T-helper 9 cell (primary cell): ENCODE measurements around the gene PLAC1.

Experiments used
- DNase-seq: peaks from one replicate; pipeline ENCODE4 v3.0.0-alpha.2; 2020
- total RNA-seq, 2 donors: gene quantifications; one replicate each; lab custom pipeline; 2026; lab: John Stamatoyannopoulos, UW

The PLAC1 gene, protein sequence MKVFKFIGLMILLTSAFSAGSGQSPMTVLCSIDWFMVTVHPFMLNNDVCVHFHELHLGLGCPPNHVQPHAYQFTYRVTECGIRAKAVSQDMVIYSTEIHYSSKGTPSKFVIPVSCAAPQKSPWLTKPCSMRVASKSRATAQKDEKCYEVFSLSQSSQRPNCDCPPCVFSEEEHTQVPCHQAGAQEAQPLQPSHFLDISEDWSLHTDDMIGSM
- 0 reads per million in 2 donors for total RNA-seq

DNA sequence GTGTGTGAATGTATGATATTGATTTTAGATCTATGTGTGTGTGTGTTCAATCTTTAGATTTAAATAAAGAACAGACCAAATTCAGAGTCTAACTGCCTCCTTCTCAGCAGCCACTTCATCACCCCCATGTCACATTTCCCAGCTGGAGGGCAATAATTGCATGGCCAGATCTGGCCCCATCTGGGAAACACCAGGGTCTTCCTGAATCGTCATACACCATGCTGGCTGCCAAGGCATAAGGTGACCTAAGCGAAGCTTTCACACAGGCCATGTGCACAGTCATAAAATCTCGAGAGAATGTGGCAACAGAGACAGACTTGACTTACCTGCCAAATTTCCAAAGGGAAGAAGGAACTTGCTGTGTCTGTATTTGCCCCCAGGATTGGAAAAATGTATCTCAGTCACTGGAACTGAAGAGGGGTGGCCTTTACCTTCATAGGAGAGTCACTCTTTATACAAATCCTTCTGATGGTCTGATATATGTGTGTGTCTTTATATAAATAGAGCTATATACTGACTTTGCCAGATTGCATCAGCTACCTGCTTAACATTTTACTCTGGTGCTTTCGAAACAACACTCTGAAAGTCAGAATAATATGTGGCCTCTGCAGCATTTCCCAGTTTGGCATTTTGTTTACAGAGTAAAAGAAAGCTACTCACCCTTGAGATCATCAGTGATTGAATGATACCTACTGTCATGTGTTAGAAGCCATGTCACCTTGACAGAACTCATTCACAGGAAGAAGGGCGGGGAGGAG lies at the start of gene PLAC1:
Gene PLAC1, minus strand, starts transcription at position 470 of the 758 bp plus-strand sequence. CDS start 91,789 bp downstream, outside the sequence.
- DNase-seq, result no peak

DNA sequence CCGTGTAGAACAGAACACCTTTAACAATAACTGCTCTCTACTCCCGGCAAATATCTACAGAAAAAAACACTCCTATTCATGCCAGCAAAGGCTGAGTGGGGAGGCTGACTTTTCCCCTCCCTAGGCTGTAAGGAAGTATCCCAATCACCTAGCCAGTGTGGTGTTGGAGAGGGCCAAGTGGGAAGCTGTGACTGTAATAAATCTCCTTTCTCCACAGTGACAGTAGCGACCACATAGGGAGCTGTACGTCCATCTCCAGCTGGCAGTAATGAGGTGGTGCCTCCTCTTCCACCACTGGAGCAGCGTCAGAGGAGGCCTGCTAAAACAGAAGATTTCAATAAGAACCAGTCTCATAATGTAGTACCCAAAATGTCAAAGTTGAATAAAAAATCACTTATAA lies 47.9 kb upstream of the PLAC1 start:
- no peak for DNase-seq

DNA sequence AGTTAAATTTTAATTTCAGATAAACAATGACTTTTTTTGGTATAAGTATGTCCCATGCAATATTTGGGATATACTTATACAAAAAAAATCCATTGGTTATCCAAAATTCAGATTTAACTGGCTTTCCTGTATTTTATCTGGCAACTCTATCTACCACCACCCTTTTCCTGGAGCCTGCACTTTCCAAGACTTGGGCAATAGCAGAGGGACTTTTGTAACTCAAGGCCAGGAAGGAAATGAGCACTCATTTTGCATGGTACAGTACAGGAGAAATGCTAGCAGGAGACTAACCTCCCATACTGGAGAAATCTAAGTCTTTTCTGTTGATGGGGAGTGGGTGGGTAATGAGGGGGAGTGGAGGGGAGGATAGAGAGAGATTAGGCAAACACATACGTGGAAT lies 37.7 kb upstream of the PLAC1 start:
- no peak for DNase-seq

DNA sequence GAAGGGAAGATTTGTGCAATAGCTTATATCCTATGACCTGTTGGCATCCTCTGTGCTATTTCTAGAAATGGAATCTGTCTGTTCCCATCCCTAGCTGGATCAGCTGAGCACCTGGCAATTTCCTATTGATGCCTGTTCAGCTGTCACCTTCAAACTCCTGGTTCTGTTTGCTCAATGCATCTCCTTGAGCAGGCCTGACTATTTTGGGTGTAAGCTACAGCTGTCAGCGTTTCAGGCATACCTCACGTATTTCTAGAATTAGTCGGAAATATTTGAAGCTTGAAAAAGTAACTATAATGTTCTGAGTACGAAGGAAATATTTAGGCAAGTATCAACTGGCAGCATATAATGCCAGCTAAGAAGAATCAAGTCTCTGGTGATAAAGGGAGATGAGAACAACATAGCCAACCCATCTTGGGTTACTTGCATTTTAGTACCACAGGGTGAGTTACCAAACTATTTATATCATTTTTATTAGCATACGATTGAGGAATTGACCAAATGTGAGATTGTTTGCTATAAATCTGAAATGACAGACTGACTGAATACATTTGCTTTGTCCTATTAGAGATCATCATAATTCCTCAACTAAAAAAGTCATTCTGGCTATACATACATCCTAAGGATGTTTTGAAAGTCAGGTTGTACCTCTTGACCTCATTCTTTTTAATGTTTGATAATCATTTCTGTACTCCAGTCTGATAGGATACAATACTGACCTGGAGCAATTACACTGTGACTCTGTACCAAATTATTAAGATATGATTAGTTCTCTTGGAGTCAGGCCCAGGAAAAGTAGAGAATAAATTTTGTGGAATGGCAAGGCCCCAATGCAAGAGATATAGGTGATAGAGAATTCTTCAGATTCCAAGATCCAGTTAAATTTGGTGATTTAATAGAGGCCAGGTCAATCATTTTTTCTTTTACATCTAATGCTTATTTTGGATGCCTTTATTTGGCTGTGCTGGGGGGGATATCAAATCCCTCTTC lies 36.4 kb upstream of the PLAC1 start:
- no peak for DNase-seq

DNA sequence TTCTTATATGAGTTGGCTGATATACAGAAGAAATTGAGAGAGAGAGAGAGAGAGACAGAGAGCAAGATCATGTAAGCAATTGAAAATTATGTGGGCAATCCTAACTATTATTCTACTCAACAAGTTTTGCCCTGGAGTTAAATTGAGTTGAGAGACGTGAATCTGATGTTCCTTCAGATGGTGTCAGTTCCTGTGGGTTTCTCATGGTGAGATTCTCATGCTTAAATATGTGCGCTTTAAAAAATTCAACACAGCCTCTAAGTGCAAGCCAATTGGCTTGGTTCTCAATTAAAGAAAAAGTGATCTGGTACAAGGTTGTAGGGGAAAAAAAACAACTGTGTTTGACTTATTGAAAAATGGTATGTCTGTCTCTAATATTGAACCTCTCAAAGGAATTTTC lies 35.4 kb upstream of the PLAC1 start:
- no peak for DNase-seq

DNA sequence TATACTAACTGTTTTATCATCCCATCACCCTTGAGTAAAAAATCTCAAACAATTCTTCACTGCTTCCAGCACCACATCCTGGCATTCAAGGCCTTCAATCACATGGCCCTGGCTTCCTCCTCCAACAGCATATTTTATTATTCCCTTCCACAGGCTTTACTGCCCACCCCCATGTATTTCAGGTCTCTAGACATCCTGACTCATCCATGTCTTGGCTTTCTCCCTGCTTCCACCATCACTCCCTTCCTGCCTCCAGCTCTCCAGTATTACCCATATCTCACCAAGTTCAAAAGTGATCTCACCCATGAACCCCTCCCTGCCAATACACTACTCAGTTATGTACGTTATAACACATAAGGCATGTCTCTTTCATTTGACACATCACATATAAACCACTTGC lies 34.7 kb upstream of the PLAC1 start:
- DNase-seq, result no peak

DNA sequence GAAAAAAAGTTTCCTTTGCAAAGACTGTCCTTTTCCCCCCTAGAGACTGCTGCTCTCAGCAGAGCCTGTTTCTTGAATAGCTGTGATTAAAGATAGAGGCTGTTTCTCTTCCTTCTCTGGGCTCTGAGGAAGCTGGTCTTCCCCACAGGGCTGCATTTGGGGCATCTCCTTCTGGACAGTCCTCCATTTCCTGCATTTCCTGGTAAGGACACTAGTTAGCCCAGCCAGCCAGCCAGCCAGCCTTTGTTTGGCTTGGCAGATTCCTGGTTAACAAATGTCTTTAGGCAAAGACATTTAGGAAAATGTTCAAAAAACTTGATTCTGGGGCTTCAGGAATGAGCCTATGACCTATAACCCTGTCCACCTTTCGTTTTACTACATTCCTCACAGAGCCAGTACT lies 34.0 kb upstream of the PLAC1 start:
- DNase-seq, result no peak

DNA sequence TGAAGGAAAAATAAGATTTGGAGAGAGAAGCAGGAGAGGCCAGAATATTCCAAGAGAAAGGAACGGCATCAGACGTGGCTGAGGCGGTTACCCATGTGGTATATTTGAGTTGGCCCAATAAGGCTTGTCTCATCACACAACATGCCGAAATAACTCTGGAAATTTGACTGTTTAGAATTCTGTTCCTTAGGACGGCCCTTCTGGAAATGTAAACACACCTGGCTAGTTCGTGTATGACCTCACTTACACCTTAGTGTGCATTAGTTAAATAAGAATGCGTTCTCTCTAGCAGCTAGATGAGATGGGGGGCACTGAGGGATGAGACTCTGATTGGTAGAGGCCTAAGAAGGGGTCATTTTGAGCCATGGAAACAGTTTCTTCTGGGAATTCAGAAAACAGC lies 33.2 kb upstream of the PLAC1 start:
- no peak for DNase-seq

DNA sequence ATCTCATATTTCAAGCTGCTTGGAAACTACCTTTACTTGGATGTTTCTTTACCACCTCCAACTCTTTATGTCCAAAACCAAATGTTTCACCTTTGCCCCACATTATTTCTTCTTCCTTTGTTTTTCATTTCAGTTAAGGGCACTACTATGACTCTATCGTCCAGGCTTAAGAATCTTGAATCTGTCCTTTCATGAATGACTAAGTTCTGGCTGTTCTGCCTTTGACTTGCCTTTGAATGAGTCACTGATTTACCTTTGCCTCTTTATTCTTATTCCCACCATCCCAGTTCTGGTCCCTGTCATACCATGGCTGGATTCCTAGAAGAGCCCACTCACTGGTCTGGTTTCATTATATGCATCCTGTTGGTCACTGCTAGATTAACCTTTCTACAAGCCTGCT lies 30.6 kb upstream of the PLAC1 start:
- DNase-seq, result no peak

DNA sequence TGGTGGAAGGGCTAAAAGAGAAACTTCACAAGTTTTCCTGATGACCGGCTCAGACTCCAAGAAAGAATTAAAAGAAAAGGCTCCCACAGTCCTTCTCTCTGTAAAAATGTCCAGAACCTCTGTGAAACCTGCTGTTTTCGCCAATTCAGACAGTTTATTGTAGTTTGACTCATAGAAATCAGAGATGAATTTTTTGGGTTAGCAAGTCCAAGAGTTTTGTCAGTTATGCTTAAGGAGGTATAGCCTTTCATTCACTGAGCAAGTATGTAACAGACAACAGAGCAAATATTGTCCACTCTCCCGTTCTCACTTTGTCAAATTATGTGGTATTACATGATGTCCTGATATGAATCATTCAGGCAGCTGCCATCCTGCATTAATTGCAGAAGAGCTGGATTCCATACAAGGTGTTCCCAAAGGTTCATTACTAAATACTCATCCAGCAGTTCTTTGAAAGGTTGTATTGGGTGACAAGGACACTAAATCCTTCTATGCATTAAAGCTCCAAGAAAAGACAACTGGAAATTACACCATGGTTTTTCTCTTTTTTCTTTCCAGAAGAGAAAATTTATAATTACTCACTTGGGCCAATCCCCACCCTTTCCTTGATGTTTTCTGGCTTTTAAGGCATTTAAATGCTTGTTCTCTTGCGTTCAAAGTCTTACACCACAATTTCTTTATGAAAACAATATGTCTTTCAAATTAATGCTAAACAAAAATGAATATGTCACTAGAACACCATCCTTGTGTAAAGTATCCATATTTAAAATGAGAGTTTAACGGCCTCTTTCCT lies 30.0 kb upstream of the PLAC1 start:
- no peak for DNase-seq

DNA sequence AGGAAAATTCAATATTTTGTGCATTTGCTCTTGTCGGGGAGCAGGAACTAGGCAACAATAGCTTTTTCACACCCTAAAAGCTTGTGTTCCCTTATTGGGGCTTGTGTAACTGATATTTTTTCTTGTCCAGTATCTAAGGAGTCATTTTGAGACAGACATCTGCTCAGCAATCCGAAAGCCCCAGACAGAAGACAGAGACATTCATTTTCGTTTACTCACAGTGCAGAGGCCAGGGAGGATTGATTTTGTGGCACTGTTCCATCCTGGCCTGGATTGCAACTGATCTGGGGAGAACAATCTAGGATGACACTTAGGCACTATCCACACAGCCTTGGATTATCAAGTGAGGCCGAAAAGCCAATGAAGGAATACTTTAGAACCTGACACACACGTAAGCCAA lies 27.4 kb upstream of the PLAC1 start:
- DNase-seq, result no peak

DNA sequence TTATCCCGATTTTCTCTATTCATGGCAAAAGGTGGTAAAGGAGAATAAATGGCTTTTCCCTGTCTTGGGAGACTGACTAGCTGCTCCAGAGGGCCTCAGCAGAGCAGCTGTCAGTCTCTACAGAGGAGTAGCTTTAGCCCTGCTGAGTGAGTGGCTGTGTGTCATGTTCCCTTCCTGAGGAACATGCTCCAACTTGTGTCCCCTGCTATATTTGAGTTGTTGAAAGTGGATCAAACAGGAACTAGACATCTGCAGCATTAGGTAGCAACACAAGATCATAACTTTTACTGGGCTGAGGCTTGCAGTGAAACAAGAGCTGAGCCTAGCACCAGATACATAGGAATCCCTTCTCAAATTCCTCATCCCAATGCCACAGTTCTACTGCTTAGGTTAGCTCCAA lies 26.7 kb upstream of the PLAC1 start:
- DNase-seq, result no peak

DNA sequence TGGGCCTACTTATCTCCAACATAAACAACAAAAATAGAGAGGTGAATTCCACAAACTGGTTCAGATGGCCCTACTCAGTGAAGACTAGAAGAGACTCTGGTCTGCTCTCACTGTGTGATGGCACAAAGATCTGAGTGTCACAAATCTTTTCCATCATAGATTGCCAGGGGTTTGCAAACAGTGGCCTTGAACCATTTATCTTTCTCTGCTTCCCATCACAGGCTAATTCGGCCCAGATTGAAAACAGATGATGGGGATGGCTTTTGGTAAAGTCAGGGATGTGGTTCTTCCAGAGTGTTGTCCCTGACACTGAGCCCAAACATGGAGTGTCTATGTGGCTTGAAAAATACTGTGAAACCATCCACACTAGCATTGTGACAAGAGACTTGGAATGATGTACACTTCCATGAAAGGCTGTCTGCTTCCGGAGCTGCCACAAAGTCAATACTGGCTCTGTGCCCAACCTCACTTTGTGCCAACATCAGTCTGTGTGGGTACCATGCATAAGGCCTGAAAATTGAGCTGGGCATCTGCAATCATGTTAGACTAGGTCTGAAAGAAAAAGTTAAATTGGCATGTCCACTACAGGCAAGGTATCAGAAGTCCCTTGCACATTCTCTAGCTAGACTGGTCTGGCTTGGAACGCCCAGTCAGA lies 25.2 kb upstream of the PLAC1 start:
- no peak for DNase-seq

DNA sequence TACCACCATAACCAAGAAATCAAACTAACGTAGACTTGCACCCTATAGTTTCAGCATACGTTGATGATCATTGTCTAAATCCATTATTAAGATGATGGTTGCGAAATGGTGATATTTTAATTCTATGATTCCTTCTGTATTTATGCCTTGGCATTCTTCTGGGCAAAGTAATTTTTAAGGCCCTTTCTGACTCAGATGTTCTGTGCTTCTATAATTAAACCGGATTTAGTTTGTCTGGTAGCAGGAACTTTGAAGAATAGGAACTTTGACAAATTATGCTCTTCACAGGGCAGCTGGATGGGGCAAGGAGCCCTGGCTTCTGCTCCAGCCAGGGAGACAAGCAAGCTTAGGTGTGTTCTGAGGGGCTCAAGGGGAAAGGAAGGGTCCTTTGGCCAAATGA lies 23.8 kb upstream of the PLAC1 start:
- DNase-seq, result no peak

DNA sequence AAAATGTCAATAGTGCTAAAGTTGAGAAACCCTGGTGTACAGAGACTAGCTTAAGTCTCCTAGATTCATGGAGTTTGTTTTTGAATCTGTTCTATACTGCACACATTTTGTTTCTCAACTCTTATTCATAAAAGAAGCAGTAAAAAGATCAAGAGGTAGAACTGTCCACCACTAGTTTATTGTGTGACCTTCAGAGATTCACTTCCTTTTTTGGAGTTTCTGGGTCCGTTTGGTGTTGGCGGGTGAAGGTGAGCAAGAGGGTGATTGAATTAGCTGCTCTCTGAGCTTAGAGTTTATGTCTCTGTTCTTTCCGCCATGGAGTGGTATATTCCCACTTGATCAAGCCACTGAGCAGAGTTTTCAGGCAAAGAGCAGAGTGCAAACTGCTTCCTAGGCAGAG lies 21.4 kb upstream of the PLAC1 start:
- no peak for DNase-seq

DNA sequence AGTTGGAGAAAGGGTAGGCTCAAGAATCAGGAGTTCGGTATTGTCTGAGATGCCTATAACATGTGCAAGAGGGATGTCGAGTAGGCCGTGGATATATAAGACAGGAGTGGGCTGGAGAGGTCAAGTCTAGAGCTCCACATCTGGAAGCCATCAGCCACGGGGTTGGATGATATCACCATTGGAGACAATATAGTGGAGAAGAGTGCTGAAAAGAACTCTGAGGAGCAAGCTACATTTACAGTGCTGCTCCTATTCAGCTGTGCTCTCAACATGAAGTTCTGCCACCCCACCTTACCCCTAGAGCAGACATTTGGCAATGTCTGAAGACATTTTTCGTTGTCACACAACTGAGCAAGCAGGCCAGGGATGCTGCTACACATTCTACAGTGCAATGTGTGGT lies 20.9 kb upstream of the PLAC1 start:
- no peak for DNase-seq

DNA sequence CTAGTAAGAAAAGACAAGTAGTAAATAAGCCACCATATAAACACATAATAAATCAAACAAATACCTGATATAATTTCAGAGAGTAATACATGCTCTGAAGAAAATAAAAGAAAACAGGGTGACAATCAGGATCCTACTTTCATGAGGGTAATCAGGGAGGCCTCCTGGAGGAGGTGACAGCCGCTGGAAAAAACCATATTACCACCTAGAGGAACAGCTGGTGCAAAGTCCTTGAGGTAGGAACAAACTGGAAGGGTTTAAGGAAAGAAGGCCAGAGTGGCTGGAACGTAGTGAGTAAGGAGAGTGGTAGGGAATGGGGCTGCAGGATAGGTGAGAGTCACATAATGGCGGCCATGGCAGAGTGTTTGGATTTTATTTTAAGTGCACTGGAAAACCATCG lies 19.1 kb upstream of the PLAC1 start:
- DNase-seq, result no peak

DNA sequence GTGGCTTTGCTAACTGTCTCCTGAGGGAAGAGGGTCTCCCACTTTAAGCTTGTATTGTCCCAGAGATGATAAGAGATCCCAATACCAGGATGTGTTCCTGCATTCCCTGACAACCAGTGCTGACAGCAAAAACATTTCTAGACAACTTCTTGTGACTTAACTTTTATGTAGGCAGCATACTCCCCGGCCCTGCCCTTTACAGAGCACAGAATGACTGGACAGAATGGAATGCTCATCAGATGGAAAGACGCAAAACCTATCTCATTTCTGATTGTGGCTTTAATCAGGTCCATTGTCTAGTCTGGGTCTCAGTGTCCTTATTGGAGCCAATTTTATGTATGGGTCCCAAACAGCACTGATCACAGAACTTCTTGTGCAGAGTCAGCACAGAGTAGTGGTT lies 18.2 kb upstream of the PLAC1 start:
- no peak for DNase-seq

DNA sequence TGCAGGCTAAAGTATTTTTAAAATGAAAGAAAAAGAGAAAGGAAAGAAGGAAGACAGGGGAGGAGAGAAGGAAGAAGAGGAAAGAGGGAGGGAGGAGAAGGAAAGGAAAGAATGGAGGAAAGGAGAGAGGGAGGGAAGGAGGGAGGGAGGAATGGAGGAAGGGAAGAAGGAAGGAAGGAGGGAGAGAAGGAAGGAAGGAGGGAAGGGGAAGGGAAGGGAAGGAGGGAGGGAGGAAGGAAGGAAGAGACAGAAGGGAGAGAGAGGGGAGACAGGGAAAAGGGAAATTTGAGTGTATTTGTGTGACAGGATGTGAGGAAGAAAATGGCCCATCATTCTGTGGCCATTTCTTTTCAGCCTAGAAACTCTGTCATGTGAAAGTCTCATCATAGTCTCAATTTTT lies 14.9 kb upstream of the PLAC1 start:
- no peak for DNase-seq

DNA sequence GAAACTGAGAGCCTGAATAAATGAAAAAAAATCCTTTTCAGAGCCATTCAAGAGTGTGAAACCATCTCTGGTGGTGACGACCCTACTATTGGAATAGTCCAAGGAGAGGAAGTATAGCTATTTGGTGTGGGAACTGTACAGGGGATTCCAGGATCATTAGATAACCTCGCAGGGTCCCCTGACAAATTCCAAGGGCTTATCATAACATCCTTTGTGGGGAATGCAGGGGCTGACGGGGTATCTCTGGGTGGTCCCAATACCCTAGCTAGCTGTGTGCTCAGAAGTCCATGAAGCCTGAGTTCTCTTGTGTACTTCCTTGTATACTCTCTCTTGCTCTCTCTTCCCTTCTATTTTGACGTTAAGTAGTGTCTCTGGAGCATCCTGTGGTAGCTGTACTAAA lies 13.8 kb upstream of the PLAC1 start:
- DNase-seq, result no peak

DNA sequence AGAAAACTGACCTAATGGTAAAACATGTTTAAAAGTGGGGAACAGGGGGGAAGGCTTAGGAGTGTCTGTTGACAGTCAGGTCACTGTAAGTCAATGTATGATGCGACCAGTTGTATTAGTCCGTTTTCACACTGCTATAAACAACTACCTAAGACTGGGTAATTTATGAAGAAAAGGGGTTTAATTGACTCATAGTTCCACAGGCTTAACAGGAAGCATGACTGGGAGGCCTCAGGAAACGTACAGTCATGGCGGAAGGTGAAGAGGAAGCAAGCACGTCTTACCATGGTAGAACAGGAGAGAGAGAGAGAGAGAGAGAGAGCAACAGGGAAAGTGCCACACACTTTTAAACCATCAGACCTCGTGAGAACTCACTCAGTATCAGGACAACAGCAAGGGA lies 13.0 kb upstream of the PLAC1 start:
- no peak for DNase-seq
